Measurements from ENCODE around the gene ZNF827. TPM values are rescaled to one million over a fixed set of nuclear protein-coding genes. Genes with fewer than 3 reads are reported as not detected.

Gene ZNF827
- total RNA-seq, 4 donors from 2014 or later: 2.6 to 17.9 (median 3.7) TPM

DNA sequence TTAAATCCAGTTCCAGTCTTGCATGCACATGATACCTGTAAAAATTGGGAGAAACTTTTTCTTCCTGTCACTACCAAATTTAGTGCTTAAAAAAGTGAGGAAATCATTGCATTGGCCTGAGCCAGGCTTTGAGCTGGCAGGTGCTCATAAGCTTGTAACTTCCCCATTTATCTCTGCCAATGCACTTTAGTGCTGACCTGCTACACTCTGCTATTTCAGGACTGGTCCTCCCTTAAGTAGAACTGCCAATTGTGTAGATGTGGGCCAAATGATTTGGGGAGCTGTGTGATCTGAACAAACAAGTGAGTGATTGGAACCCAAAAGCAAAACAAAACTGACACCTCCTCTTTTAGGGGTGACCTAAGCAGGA, 51.8 kb downstream of the ZNF827 start:
- TF ChIP-seq, protein P1, sequence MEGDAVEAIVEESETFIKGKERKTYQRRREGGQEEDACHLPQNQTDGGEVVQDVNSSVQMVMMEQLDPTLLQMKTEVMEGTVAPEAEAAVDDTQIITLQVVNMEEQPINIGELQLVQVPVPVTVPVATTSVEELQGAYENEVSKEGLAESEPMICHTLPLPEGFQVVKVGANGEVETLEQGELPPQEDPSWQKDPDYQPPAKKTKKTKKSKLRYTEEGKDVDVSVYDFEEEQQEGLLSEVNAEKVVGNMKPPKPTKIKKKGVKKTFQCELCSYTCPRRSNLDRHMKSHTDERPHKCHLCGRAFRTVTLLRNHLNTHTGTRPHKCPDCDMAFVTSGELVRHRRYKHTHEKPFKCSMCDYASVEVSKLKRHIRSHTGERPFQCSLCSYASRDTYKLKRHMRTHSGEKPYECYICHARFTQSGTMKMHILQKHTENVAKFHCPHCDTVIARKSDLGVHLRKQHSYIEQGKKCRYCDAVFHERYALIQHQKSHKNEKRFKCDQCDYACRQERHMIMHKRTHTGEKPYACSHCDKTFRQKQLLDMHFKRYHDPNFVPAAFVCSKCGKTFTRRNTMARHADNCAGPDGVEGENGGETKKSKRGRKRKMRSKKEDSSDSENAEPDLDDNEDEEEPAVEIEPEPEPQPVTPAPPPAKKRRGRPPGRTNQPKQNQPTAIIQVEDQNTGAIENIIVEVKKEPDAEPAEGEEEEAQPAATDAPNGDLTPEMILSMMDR (IDR thresholded peaks at IDR 0.05): no peak
- TF ChIP-seq POLR2A (IDR thresholded peaks at IDR 0.05): no peak
- no peak for DNase-seq (ENCODE audit: low spot score in 2 of 2)
- intact Hi-C loops (cut with DNase I; ENCODE audit: low total_unique reads): no loop called here
- no peak overlapping the region for H3K4me3 ChIP-seq (ENCODE audit: low read depth, poor library complexity, severe bottlenecking)

GRCh38 chr4:145885666-145886065, 53.0 kb downstream of the ZNF827 start:
- WGBS, 2 donors: 96% methylated on average over 9 of the region's 9 CpGs
- intact Hi-C loops (cut with DNase I; ENCODE audit: low total_unique reads): no loop called here
- no peak for TF ChIP-seq POLR2A (IDR thresholded peaks at IDR 0.05)
- TF ChIP-seq, protein P1 (IDR thresholded peaks at IDR 0.05): no peak
- no peak overlapping the region for H3K4me3 ChIP-seq (ENCODE audit: low read depth, poor library complexity, severe bottlenecking)
- no peak for DNase-seq (ENCODE audit: low spot score in 2 of 2)

- TF ChIP-seq, protein P1 (IDR thresholded peaks at IDR 0.05): no peak
- no peak for TF ChIP-seq POLR2A (IDR thresholded peaks at IDR 0.05)
- H3K4me3 ChIP-seq (ENCODE audit: low read depth, poor library complexity, severe bottlenecking): no peak overlapping the region
- intact Hi-C loops (cut with DNase I; ENCODE audit: low total_unique reads): loop anchor here (5.0 kb wide), 1 partner anchor 1172 kb away; no protein-coding TSS in a partner anchor
- 93 to 96% methylated on average over 1 of the region's 1 CpG for WGBS, 2 donors
- DNase-seq (ENCODE audit: low spot score in 2 of 2): no peak
These were observed 53.8 kb downstream of the ZNF827 start for GRCh38 chr4:145884775-145885174.

DNA sequence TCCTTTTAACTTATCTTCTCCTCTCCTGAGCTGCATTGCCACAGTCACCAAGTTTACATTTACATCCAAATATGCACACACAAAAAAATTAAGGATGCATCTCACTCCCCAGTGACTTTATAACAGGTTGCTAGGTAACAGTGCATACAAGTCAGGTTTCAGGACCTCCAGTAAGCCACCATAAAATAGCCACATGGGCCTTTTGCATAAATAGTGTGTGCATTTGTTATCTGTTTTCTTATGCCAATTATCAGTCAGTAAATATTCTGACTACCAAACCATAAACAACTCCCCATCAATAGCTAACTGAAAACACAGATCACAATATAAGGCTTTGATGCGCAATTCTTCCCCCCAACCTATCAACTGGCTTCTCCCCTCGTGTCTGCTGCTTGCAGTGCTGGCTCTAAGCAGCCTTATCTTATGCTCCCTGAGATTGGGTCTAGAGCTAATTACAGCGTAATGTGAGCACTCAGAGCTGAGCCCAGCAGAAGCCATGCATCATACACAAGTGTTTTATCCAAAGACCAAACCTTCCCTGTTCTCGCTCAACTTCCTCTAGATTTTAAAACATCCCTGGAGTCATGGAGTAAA, 55.4 kb downstream of the ZNF827 start:
- intact Hi-C loops (cut with DNase I; ENCODE audit: low total_unique reads): loop anchor here (5.0 kb wide), 1 partner anchor 1171 kb away; no protein-coding TSS in a partner anchor
- H3K4me3 ChIP-seq (ENCODE audit: low read depth, poor library complexity, severe bottlenecking): no peak overlapping the region
- no peak for TF ChIP-seq POLR2A (IDR thresholded peaks at IDR 0.05)
- TF ChIP-seq, protein P1 (IDR thresholded peaks at IDR 0.05): no peak
- 92 to 98% methylated on average over 4 of the region's 4 CpGs for WGBS, 2 donors
- DNase-seq (ENCODE audit: low spot score in 2 of 2): no peak

GRCh38 chr4:145882604-145883003, 56.0 kb downstream of the ZNF827 start:
- no peak for DNase-seq (ENCODE audit: low spot score in 2 of 2)
- TF ChIP-seq, protein P1 (IDR thresholded peaks at IDR 0.05): no peak
- no peak for TF ChIP-seq POLR2A (IDR thresholded peaks at IDR 0.05)
- H3K4me3 ChIP-seq (ENCODE audit: low read depth, poor library complexity, severe bottlenecking): no peak overlapping the region
- intact Hi-C loops (cut with DNase I; ENCODE audit: low total_unique reads): loop anchor here (5.0 kb wide), 1 partner anchor 1170 kb away; no protein-coding TSS in a partner anchor
- 88 to 91% methylated on average over 7 of the region's 7 CpGs for WGBS, 2 donors

DNA sequence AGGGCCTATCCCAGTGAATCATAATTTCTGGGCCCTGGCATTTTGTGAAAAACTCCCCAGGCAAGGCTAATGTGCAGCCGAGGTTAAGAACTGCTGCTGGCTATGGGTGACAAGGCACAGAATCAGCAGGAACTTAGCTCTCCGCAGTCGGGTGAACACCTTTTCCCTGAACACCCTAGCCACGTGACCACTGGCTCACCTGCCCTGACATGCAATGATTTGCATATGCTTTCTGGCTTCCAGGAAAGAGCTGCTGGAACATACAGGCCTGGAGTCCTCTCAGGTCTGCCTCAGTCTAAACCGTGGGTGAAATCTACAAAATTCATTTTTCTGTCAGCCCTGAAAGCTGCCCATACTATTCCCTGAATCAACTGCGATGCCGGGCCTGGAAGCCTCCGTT, 56.6 kb downstream of the ZNF827 start:
- DNase-seq (ENCODE audit: low spot score in 2 of 2): peak in 1 of 2 donors; percentile 62
- WGBS, 2 donors: 51 to 55% methylated on average over 8 of the region's 8 CpGs
- TF ChIP-seq, protein P1 (IDR thresholded peaks at IDR 0.05): no peak
- TF ChIP-seq POLR2A (IDR thresholded peaks at IDR 0.05): no peak
- intact Hi-C loops (cut with DNase I; ENCODE audit: low total_unique reads): loop anchor here (5.0 kb wide), 1 partner anchor 1170 kb away; no protein-coding TSS in a partner anchor
- no peak overlapping the region for H3K4me3 ChIP-seq (ENCODE audit: low read depth, poor library complexity, severe bottlenecking)

Measured in lower leg skin (tissue), 4 donors.